GM19395 (cell line): ENCODE results near the gene MRGPRX2.

Source experiments
- ATAC-seq: cut with Tn5 transposase; IDR thresholded peaks from one replicate; pipeline ENCODE4 v1.9.1; 2021; ENCODE audit warnings: mild to moderate bottlenecking, moderate library complexity; ENCODE audit not compliant: unreplicated experiment

The MRGPRX2 gene

GRCh38 chr11:19076744-19077589 is 16.4 kb upstream of the MRGPRX2 start:
- ATAC-seq: peak; percentile 88

GRCh38 chr11:19075636-19076035 is 15.1 kb upstream of the MRGPRX2 start:
- ATAC-seq: no peak

GRCh38 chr11:19073454-19074415 is 13.2 kb upstream of the MRGPRX2 start:
- no peak for ATAC-seq

- ATAC-seq: no peak
These were observed 11.9 kb upstream of the MRGPRX2 start for GRCh38 chr11:19072464-19072863.

GRCh38 chr11:19071255-19071654 is 10.7 kb upstream of the MRGPRX2 start:
- peak; percentile 99 for ATAC-seq

GRCh38 chr11:19059833-19060232 is 684 bp downstream of the MRGPRX2 start:
- no peak for ATAC-seq

GRCh38 chr11:19055905-19056304 is 4.6 kb downstream of the MRGPRX2 start:
- ATAC-seq: no peak

- no peak for ATAC-seq
These were observed 5.5 kb downstream of the MRGPRX2 start for GRCh38 chr11:19055016-19055415.

GRCh38 chr11:19053909-19054308 is 6.6 kb downstream of the MRGPRX2 start:
- ATAC-seq: no peak

GRCh38 chr11:19050281-19050680 is 10.2 kb downstream of the MRGPRX2 start:
- ATAC-seq: no peak

GRCh38 chr11:19049351-19049750 is 11.2 kb downstream of the MRGPRX2 start:
- no peak for ATAC-seq

- ATAC-seq: no peak
These were observed 20.5 kb downstream of the MRGPRX2 start for GRCh38 chr11:19040051-19040450.

GRCh38 chr11:19039409-19039808 is 21.1 kb downstream of the MRGPRX2 start:
- ATAC-seq: no peak

GRCh38 chr11:19032990-19033389 is 27.5 kb downstream of the MRGPRX2 start:
- ATAC-seq: no peak

- no peak for ATAC-seq
These were observed 32.5 kb downstream of the MRGPRX2 start for GRCh38 chr11:19027829-19028595.

- ATAC-seq: no peak
These were observed 33.7 kb downstream of the MRGPRX2 start for GRCh38 chr11:19026862-19027261.

- no peak for ATAC-seq
These were observed 34.8 kb downstream of the MRGPRX2 start for GRCh38 chr11:19025481-19026406.

- ATAC-seq: no peak
These were observed 39.7 kb downstream of the MRGPRX2 start for GRCh38 chr11:19020831-19021230.

GRCh38 chr11:19018901-19019300 is 41.6 kb downstream of the MRGPRX2 start:
- ATAC-seq: no peak
